Peyer's patch (tissue), 4 donors: ENCODE measurements around the gene SHROOM2. TPM values are rescaled to one million over a fixed set of nuclear protein-coding genes. Genes with fewer than 3 reads are reported as not detected.

ENCODE experiments used
- DNase-seq, 3 donors: peaks; one replicate each; pipeline ENCODE4 v3.0.0-alpha.2; 2017 to 2019
- H3K27ac ChIP-seq, 4 donors: fragments of 200-600 bp; sonication (generic); one replicate each; pipeline ENCODE4 v1.5.1; 2016 to 2019
- H3K27me3 ChIP-seq, 2 donors: fragments of 200-600 bp; sonication (generic); one replicate each; pipeline ENCODE4 v1.5.1; 2019
- H3K36me3 ChIP-seq, 3 donors: fragments of 200-600 bp; sonication (generic); one replicate each; pipeline ENCODE4 v1.5.1; 2016 to 2019
- H3K4me1 ChIP-seq, 4 donors: fragments of 200-600 bp; sonication (generic); one replicate each; pipeline ENCODE4 v1.5.1; 2016 to 2019
- H3K4me3 ChIP-seq, 4 donors: fragments of 200-600 bp; sonication (generic); 1 replicate in 3 of 4; 2 replicates in 1 of 4; pipeline ENCODE4 v1.5.1; 2016 to 2019; ENCODE audit warnings: mild to moderate bottlenecking in 1 of 4
- H3K9me3 ChIP-seq, 4 donors: fragments of 200-600 bp; sonication (generic); one replicate each; pipeline ENCODE4 v1.5.1; 2016 to 2019; ENCODE audit warnings: mild to moderate bottlenecking in 1 of 4
- CTCF ChIP-seq, 6 experiments: fragments of 450-650 bp in 4 of 6; fragments of 200-600 bp in 2 of 6; sonication (generic) in 1 of 6; IDR thresholded peaks; one replicate each; pipeline ENCODE4 v1.5.1; 2017 to 2019; ENCODE audit warnings: antibody characterized with exemption in 6 of 6, mild to moderate bottlenecking in 3 of 6, moderate library complexity in 1 of 6
- POLR2A ChIP-seq, 2 donors: fragments of 450-650 bp; IDR thresholded peaks; one replicate each; pipeline ENCODE4 v1.5.1; 2017; ENCODE audit warnings: antibody characterized with exemption in 2 of 2, mild to moderate bottlenecking in 2 of 2, moderate library complexity in 2 of 2
- total RNA-seq, 4 donors: library from RNA; depleted of rRNA; stranded (reverse); fragments of >200 nt; gene quantifications; one replicate each; pipeline ENCODE4 v1.1.0, GENCODE V29; 2016

Gene SHROOM2
- total RNA-seq, 4 donors from 2014 or later, result 1.8 to 7.4 (median 3.3) TPM

GRCh38 chrX:9847071-9847470 is 60.8 kb downstream of the SHROOM2 start:
- DNase-seq, result no peak
- Histone ChIP-seq H3K27me3 (no peaks in the 10 kb centered on the region), H3K9me3 (no peaks in the 10 kb centered on the region), H3K4me1 (no peaks in the 10 kb centered on the region), H3K27ac (no peak overlapping the region), H3K4me3 (no peak overlapping the region), H3K36me3 (no peaks in the 10 kb centered on the region)
- no peak for TF ChIP-seq POLR2A (IDR thresholded peaks at IDR 0.05)
- no peak for TF ChIP-seq CTCF (IDR thresholded peaks at IDR 0.05)

DNA sequence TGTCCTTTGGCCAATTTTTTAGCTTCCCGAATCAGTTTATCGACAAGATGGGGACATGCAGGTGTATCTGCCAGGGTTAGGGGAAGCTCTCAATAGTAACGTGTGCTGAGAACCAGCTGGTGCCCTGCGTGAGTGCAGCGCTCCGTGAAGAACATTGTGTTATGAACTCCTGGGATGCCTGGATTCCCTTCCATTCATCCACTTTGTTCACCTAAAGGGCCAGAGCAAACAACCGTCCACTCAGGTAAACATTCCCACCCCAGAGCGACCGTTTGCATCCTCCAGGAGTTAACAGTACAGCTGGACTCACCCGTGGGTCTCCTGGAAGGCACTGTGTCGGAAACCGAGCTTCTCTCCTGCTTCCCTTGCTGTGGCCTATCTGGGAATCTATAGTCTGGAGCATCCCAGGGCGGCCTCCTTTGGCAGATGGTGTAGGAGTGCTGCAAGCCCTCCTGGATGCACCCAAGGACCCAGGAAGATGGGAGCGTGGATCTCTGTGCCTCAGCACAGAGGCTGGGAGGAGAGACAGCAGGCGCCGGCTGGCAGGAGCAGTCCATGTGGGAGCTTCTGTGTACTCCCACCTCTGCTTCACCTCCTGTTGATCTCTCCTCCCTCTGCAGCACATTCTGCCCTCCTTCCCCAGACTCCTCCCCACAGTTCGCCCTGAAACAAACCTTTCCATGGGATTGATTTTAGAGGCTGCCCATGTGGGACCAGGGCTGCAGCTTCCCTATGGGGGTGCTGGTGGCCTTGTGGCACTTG is 62.7 kb downstream of the SHROOM2 start:
- Histone ChIP-seq H3K27me3 (no peaks in the 10 kb centered on the region), H3K4me3 (no peak overlapping the region), H3K27ac (no peak overlapping the region), H3K9me3 (no peaks in the 10 kb centered on the region), H3K4me1 (no peaks in the 10 kb centered on the region), H3K36me3 (no peaks in the 10 kb centered on the region)
- DNase-seq, result no peak
- TF ChIP-seq POLR2A (IDR thresholded peaks at IDR 0.05) (no peak), CTCF (IDR thresholded peaks at IDR 0.05) (no peak)

GRCh38 chrX:9851890-9852289 is 65.7 kb downstream of the SHROOM2 start:
- DNase-seq, result no peak
- H3K36me3 ChIP-seq, result no peaks in the 10 kb centered on the region
- H3K27me3 ChIP-seq, result no peaks in the 10 kb centered on the region
- no peaks in the 10 kb centered on the region for H3K4me1 ChIP-seq
- H3K4me3 ChIP-seq, result no peak overlapping the region
- no peaks in the 10 kb centered on the region for H3K9me3 ChIP-seq
- TF ChIP-seq CTCF (IDR thresholded peaks at IDR 0.05) (no peak), POLR2A (IDR thresholded peaks at IDR 0.05) (no peak)
- H3K27ac ChIP-seq, result no peak overlapping the region

DNA sequence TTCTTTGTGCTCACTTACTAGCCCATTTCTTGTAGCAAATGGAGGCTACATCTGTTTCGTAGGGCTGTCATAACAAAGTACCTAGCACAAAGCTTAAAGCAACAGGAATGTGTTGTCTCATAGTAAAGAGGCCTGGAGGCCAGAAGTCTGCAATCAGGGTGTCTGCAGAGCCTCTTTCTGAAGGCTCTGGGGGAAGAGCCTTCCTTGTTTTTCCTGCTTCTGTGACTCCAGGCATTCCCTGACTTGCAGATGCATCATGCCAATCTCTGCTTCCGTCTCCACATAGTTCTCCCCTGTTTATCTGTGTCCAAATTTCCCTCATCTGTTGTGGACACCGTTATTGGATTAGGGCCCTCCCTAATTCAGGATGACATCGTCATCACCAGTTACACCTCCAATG is 67.1 kb downstream of the SHROOM2 start:
- no peaks in the 10 kb centered on the region for H3K27me3 ChIP-seq
- no peaks in the 10 kb centered on the region for H3K36me3 ChIP-seq
- DNase-seq, result no peak
- H3K4me3 ChIP-seq, result no peak overlapping the region
- H3K9me3 ChIP-seq, result no peaks in the 10 kb centered on the region
- TF ChIP-seq POLR2A (IDR thresholded peaks at IDR 0.05) (no peak), CTCF (IDR thresholded peaks at IDR 0.05) (no peak)
- no peak overlapping the region for H3K27ac ChIP-seq
- H3K4me1 ChIP-seq, result no peaks in the 10 kb centered on the region

- H3K9me3 ChIP-seq, result no peaks in the 10 kb centered on the region
- no peak for DNase-seq
- no peak overlapping the region for H3K27ac ChIP-seq
- TF ChIP-seq CTCF (IDR thresholded peaks at IDR 0.05) (no peak), POLR2A (IDR thresholded peaks at IDR 0.05) (no peak)
- H3K36me3 ChIP-seq, result no peaks in the 10 kb centered on the region
- H3K4me3 ChIP-seq, result no peak overlapping the region
- no peaks in the 10 kb centered on the region for H3K27me3 ChIP-seq
- no peaks in the 10 kb centered on the region for H3K4me1 ChIP-seq
These were observed 69.5 kb downstream of the SHROOM2 start for GRCh38 chrX:9855561-9856283.
